Spinal cord (tissue), 10 donors: ENCODE results near the gene KRTAP10-7. TPM values are rescaled to one million over a fixed set of nuclear protein-coding genes. Genes with fewer than 3 reads are reported as not detected.
"Not testable (repeated sequence)": the region's sequence is repeated elsewhere in the genome, so short reads cannot be mapped to it uniquely, and the experiment has no call there.

ENCODE experiments used
- DNase-seq, 6 donors: peaks; one replicate each; pipeline versions ENCODE4 v3.0.0 to v3.0.0-alpha.2; 2013 to 2015; ENCODE audit warnings: low spot score in 6 of 6, low read depth in 4 of 6
- H3K27ac ChIP-seq: one replicate; pipeline ENCODE4 v1.5.1; 2013; ENCODE audit warnings: low read depth, low read length, control low read depth
- H3K27me3 ChIP-seq: one replicate; pipeline ENCODE4 v1.6.1; 2013; ENCODE audit warnings: low read length; ENCODE audit not compliant: control insufficient read depth, insufficient read depth
- H3K36me3 ChIP-seq: one replicate; pipeline ENCODE4 v1.6.1; 2013; ENCODE audit warnings: low read length; ENCODE audit not compliant: control insufficient read depth, insufficient read depth
- H3K4me1 ChIP-seq: one replicate; pipeline ENCODE4 v1.6.1; 2013; ENCODE audit warnings: low read length; ENCODE audit not compliant: control insufficient read depth, insufficient read depth
- H3K4me3 ChIP-seq: one replicate; pipeline ENCODE4 v1.5.1; 2013; ENCODE audit warnings: low read depth, low read length, control low read depth
- H3K9me3 ChIP-seq: one replicate; pipeline ENCODE4 v1.6.1; 2013; ENCODE audit warnings: low read length; ENCODE audit not compliant: control insufficient read depth, insufficient read depth
- WGBS: methylation state at CpG from one replicate; pipeline ENCODE4 v1.1.5; 2013; ENCODE audit warnings: missing lambda C conversion rate; ENCODE audit not compliant: insufficient coverage; 5-methylcytosine and 5-hydroxymethylcytosine counted together
- polyA plus RNA-seq, 2 donors: library from polyadenylated mRNA; unstranded; fragments of 120-200 nt; gene quantifications; one replicate each; pipeline ENCODE4 v1.2.1, GENCODE V29; 2013; ENCODE audit not compliant: insufficient read length in 2 of 2
- total RNA-seq, 2 donors: library from RNA; depleted of rRNA in 1 of 2; stranded (reverse); fragments of 120-200 nt in 1 of 2; fragments of >200 nt in 1 of 2; gene quantifications; one replicate each; pipeline versions ENCODE4 v1.2.3 to v1.2.4, GENCODE V29; 2013 to 2014
- donor health status: healthy.

The KRTAP10-7 gene
- total and polyA plus RNA-seq, 4 donors, result not detected

DNA sequence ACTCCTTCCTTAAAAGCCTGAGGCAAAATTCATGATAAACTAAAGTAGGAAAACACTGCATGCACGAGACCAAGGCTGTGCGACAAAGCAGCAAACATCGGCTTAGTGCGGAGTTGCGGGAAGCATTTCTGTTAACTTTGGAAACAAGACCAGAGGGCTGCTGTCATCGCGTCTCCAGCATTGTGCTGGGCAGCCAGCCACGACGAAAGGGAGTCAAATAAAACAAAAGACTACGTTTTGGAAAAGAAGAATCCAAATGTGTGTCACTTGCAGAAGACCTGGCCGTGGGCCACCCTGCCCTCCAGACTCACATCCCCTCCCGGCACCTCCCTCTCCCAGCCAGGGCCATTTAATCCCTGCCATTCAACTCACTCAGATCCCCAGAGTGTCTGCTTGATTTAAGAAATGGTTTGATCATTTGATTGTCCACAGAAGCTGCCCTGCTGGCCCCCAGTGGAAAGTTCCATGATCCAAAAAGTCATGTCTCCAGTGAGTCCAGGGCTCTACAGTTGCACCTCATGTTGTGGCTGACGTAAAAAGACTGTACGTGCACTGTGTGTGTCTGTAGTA, 43.4 kb downstream of the KRTAP10-7 start:
- Histone ChIP-seq H3K9me3 (peaks cover 7% of the 10 kb centered on the region), H3K4me3 (no peak overlapping the region), H3K36me3 (no peaks in the 10 kb centered on the region), H3K27me3 (no peaks in the 10 kb centered on the region), H3K27ac (no peak overlapping the region), H3K4me1 (peaks cover 8% of the 10 kb centered on the region)
- WGBS, result 58% methylated on average over 11 of the region's 14 CpGs
- peak in 1 of 6 donors; percentile 59 for DNase-seq

DNA sequence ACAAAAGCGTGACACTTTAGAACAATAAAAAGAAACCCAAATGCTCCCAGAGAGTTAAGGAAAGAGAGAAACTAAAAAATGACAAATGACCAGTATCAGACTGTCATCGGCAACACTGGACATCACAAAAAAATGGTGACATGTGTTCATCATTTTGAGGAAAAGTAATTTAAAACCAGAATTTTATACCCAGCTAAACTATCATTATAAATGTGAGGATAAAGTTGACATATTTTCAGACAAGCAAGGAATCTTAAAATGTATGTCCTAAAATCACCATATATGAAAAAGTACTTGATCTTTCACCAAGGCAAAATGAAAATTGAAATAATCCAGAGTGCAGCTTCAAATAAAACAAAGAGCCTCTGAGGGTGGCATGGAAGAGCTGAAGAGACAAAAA, 44.5 kb downstream of the KRTAP10-7 start:
- Histone ChIP-seq H3K27me3 (no peaks in the 10 kb centered on the region), H3K9me3 (peaks cover 7% of the 10 kb centered on the region), H3K27ac (no peak overlapping the region), H3K4me1 (peaks cover 8% of the 10 kb centered on the region), H3K36me3 (no peaks in the 10 kb centered on the region), H3K4me3 (no peak overlapping the region)
- no CpG with 5 or more reads among the region's 2 CpGs for WGBS
- DNase-seq, result no peak

DNA sequence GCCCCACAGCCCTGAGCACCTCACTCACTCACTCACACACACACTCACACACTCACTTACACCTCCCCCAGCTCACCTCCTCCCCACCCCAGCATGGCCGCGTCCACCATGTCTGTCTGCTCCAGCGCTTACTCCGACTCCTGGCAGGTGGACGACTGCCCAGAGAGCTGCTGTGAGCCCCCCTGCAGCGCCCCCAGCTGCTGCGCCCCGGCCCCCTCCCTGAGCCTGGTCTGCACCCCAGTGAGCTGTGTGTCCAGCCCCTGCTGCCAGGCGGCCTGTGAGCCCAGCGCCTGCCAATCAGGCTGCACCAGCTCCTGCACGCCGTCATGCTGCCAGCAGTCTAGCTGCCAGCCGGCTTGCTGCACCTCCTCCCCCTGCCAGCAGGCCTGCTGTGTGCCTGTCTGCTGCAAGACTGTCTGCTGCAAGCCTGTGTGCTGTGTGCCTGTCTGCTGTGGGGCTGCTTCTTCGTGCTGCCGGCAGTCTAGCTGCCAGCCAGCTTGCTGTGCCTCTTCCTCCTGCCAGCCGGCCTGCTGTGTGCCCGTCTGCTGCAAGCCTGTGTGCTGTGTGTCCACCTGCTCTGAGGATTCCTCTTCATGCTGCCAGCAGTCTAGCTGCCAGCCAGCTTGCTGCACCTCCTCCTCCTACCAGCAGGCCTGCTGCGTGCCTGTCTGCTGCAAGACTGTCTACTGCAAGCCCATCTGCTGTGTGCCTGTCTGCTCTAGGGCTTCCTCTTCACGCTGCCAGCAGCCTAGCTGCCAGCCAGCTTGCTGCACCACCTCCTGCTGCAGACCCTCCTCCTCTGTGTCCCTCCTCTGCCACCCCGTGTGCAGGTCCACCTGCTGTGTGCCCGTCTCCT, 46.2 kb downstream of the KRTAP10-7 start, which contains the start of gene KRTAP10-11:
TSS of gene KRTAP10-11 (plus strand) at position 49 of the 856 bp plus-strand sequence. CDS start at position 94, 45 bp downstream.
- H3K4me1 ChIP-seq, H3K27ac ChIP-seq, H3K27me3 ChIP-seq, H3K36me3 ChIP-seq, H3K9me3 ChIP-seq, H3K4me3 ChIP-seq: not testable (repeated sequence)
- DNase-seq, result peak in 1 of 6 donors; percentile 10
- 68% methylated on average over 21 of the region's 21 CpGs for WGBS

DNA sequence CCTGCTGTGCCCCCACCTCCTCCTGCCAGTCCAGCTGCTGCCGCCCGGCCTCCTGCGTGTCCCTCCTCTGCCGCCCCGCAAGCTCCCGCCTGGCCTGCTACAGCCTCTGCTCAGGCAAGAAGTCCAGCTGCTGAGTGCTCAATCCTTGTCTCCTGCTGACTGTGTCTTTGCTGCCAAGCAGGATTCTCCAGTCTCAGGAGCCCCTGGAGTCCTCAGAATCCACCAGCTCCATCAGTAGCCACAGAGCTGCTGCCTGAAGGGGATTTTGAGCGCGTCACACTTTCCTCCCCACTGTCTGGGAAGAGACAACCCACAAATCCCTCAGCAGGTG, 46.8 kb downstream of the KRTAP10-7 start:
- peaks cover 8% of the 10 kb centered on the region for H3K4me1 ChIP-seq
- 36% methylated on average over 8 of the region's 8 CpGs for WGBS
- peaks cover 6% of the 10 kb centered on the region for H3K9me3 ChIP-seq
- no peak overlapping the region for H3K27ac ChIP-seq
- no peaks in the 10 kb centered on the region for H3K36me3 ChIP-seq
- H3K4me3 ChIP-seq, result no peak overlapping the region
- DNase-seq, result peak in 2 of 6 donors; percentile 24 to 27
- no peaks in the 10 kb centered on the region for H3K27me3 ChIP-seq

DNA sequence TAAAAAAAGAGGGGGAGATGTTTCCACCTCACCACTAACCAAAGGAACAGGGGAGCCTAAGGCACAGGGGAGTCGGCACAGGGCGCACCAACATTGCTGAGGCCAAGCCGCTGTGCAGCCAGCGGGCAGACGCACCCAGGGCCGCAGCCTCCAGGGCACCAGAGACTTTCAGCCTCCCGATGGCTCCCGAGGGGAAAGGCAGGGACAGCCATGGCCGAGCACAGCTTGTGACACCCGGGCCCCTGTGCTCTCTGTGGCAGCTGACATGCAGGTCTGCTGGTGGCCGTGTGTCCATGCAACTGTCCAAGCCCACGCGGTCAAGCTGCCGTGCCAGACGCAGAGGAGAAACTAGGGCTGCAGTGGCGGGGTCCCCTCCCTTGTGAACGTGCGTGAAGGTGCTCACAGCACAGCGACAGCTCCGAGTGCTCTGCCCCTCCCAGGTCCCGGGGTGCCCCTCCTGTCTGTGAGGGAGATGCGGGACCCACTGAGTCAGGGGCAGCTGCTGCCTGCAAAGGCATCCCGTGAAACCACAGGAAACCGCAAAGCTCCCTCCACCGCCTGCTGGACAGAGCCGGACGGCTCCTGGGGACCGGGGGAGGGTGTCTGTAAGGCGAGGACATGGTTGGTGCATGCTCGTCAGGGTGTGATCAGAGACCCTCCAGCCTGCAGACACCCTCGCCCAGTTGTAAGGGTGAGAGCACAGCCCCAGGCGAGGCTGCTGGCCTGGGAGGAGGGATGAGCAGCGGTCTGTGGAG, 48.3 kb downstream of the KRTAP10-7 start:
- DNase-seq, result no peak
- no peaks in the 10 kb centered on the region for H3K36me3 ChIP-seq
- H3K27ac ChIP-seq, result no peak overlapping the region
- H3K4me1 ChIP-seq, result peaks cover 8% of the 10 kb centered on the region
- no peak overlapping the region for H3K4me3 ChIP-seq
- peaks cover 6% of the 10 kb centered on the region for H3K9me3 ChIP-seq
- WGBS, result 81% methylated on average over 30 of the region's 33 CpGs
- H3K27me3 ChIP-seq, result no peaks in the 10 kb centered on the region

DNA sequence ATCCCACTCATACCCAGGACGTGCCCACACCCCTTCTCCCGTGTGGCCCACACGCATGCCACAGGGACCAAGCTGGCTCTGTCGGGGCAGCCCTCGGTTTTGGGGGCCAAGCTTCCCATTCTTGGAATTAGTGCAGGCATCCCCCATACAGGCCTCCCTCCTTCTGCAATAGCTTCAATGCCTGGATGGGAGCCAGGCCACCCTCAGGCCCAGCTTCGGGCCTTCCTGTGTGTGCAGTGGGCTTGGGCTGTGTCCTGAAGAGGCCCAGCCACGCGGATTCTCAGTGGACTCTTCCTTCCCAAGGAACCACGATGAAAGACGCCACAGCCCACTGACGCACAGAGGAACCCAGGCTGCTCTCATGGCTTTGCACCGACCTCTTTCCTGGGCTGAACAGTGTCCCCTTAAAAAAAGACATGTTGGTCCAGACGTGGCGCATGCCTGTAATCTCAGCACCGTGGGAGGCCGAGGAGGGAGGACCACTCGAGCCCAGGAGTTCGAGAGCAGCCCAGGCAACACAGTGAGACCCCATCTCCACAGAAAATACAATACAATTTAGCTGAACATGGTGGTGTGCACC, 49.2 kb downstream of the KRTAP10-7 start:
- Histone ChIP-seq H3K9me3 (peaks cover 2% of the 10 kb centered on the region), H3K36me3 (no peaks in the 10 kb centered on the region), H3K4me1 (peaks cover 8% of the 10 kb centered on the region), H3K4me3 (no peak overlapping the region), H3K27me3 (no peaks in the 10 kb centered on the region), H3K27ac (no peak overlapping the region)
- 87% methylated on average over 16 of the region's 18 CpGs for WGBS
- no peak for DNase-seq

DNA sequence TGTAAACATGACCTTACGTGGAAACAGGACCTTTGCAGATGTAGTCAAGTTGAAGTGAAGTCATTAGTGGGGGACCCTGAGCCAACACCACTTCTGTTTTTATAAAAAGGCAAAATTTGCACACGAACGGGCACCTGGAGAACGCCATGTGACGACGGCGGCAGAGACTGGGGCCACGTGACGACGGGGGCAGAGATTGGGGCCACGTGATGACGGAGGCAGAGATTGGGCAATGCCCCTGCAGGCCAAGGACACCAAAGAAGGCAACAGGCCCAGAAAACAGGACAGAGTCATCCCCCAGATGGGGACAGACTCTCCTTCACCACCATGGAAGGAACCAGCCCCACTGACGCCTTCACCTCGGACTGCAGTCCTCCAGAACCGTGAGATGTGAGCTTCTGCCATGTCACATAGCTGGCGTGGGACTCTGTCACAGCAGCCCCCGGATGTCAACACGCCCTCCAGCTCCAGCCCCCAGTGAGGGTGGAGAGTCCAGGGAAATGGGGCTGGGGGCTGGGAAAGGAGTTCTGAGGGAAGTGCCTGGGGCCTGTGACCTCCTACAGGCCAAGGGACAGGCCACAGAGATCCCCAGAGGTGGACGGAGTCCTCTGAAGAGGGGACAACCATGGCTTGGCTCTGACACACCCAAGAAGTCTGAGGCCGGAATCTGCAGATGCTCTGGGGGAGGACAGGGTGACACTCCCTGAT, 50.0 kb downstream of the KRTAP10-7 start:
- DNase-seq, result no peak
- WGBS, result 90% methylated on average over 19 of the region's 20 CpGs
- Histone ChIP-seq H3K36me3 (no peaks in the 10 kb centered on the region), H3K9me3 (no peaks in the 10 kb centered on the region), H3K27ac (no peak overlapping the region), H3K27me3 (no peaks in the 10 kb centered on the region), H3K4me3 (no peak overlapping the region), H3K4me1 (peaks cover 8% of the 10 kb centered on the region)

DNA sequence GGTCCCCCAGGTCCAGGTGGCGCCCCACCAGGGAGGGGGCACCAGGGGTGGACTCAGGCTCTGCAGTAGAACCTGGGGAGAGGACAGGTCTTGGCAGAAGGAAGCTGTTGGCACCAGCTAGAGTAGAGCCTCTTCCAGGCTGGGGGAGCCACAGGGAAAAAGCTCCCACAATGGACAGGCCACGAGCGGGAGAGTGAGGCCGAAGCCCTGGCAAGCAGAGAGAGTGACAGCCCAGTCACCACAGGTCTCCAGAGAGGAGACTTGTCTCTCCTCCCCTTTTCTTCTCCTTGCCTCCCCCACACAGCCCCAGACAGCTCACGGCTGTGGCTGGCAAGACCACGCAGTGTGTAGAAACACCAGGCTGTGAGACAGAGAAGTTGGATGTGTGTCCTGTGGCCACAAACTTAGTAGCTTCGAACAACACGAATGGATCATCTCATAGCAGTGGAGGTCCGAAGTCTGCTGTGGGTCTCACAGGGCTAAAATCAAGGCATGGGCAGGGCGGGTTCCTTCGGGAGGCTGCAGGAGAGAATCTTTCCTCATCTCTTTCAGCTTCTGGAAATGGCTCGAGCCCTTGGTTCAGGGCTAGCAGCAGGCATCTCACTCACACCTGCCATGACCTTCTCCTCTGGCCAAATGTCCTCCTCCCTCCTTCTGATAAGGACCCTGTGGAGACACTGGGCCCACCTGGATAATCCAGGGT, 50.7 kb downstream of the KRTAP10-7 start:
- Histone ChIP-seq H3K4me3 (no peak overlapping the region), H3K4me1 (peaks cover 8% of the 10 kb centered on the region), H3K27ac (no peak overlapping the region), H3K27me3 (no peaks in the 10 kb centered on the region), H3K36me3 (no peaks in the 10 kb centered on the region), H3K9me3 (no peaks in the 10 kb centered on the region)
- DNase-seq, result no peak
- 94% methylated on average over 9 of the region's 12 CpGs for WGBS
